NCI-H1105 (cell line): ENCODE measurements around the gene VGF.
A peak's percentile ranks its signal among the peaks of the same experiment; 100 is the strongest.

Experiments
- DNase-seq: peaks from one replicate; lab custom pipeline; 2025; lab: John Stamatoyannopoulos, UW

The VGF gene

DNA sequence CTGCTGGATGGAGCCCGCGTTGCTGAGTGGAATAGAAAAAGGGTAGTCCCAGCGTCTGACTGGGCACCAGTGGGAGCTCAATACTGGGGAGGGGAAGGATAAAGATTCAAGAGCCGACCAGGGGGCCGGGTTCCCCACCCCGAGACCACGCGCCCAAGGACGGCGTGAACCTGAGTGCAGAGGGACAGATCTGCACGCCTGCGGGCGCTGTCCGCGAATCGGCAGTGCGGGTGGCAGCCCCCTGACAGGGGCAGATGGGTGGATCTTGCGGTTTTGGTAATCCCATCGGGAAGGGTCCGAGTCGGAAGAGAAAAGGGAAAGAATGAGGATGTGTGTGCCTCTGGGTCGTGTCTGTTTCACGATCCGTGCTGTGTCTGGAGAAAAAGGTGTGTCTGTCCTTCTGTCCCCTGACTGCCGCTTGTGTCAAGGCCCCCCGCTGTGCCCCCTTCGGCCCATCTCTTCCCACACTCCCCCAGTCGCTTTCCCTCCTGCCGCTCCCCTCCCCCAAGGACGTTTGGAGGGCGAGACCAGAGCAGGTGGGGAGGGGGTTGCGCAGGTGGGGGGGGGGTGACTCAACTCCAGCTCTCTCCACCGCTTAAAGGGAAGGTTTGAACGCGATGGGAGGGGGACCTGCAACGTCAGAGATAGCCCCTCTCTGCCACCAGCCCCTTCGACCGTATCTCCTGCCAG lies 734 bp upstream of the VGF start:
- DNase-seq: no peak

DNA sequence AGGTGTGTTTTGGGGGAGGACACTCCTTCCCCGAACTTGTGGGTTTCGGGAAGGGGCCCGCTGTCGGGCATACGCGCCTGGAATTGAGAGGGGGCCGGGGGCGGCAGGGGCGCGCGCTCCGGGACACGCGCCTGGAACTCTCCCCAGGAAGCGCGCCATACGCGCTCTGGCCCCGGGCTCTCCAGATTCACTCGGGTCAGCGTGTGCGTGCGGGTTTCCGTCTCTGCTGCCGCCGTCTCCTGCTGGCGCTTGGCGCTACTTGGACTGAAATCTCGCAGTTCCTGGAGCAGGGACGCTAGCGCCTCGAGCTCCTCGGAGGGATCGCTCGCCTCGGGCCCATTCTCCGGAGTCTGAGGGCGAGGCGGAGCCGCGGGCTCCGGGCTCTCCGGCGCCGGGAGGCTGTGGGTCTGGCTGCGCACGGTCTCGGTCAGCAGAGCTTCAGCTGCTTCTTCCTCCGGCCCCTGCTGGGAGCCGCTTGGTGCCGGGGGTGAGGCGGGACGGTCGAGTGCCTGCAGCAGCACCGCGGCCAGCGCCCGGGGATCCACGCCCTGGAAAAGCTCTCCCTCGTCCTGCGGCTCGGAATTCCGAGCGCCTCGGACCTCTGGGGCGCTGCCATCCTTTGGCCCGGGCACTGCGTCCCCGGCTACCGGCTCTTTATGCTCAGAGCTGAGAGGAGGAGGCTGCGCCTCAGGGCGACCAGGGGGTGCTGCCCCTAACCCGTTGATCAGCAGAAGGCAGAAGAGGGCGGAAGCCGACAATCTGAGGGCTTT lies 1.1 kb downstream of the VGF start:
- no peak for DNase-seq

DNA sequence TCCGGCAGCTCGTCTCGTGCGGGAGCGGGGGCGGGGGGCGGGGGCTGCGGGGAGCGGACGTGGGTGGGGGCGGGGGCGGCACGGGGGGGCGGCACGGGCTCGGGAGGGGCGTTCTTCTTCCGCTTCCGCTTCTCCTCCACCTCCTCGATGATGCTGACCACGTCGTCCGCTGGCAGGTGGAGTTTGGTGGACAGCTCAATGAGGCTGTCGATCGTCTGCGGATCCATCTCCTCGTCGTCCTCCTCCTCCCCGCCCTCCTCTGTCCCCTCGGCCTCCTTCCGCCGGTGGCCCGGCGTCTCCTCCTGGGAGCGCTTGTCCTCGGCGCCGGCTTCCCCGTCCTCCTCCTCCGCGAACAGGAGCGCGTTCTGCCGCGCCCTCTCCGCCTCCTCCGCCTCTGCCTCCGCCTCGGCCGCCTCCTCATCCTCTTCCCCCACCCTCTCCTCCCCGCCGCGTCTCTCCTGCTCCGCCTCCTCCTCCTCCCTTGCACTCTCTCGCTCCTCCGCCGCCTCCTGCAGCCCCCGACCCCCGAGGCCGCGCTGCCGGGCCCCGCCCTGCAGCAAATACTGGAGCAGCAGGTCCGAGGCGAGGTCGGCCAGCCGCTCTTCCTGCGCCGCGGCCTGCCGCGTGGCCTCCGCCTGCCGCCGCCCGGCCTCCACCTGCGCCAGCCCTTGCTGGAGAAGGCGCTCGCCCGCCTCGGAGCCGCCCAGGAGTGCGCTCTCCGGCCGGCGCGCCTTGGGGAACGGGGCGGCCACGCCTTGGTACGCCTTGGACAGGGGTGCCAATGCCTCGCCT lies 1.9 kb downstream of the VGF start:
- no peak for DNase-seq

DNA sequence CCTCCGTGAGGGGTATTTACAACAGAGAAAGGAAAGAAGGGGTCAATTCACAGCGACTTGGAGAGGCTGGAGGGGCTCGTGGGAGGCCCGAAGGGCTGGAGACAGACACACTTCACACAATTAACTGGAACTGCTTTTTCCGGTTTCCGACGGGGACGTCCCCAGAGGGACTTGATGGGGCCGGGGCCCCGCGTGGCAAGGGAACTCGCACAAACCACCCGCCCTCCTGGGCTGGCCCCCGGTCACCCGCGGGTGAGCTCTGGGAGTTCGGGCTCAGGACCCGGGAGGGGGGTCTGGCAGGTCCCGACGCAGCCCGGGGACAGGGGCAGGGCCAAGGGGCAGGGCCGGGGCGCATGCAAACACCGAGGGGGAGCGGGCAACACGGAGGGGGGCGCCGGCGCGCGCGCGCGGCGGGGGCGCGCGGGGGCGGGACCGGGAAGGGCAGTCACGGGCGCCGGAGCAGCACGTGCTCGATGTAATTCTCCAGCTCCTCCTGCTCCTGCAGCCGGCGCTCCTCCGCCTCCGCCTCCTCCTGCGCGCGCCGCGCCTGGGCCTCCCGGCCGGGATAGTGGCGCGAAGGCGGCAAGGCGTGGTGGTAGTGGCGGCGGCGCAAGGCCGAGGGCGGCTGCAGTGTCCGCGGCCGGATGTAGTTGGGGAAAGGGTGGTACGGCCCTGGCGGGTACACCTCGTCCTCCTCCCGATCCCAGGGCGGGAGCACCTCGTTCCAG lies 2.7 kb downstream of the VGF start:
- DNase-seq: peak; percentile 58

DNA sequence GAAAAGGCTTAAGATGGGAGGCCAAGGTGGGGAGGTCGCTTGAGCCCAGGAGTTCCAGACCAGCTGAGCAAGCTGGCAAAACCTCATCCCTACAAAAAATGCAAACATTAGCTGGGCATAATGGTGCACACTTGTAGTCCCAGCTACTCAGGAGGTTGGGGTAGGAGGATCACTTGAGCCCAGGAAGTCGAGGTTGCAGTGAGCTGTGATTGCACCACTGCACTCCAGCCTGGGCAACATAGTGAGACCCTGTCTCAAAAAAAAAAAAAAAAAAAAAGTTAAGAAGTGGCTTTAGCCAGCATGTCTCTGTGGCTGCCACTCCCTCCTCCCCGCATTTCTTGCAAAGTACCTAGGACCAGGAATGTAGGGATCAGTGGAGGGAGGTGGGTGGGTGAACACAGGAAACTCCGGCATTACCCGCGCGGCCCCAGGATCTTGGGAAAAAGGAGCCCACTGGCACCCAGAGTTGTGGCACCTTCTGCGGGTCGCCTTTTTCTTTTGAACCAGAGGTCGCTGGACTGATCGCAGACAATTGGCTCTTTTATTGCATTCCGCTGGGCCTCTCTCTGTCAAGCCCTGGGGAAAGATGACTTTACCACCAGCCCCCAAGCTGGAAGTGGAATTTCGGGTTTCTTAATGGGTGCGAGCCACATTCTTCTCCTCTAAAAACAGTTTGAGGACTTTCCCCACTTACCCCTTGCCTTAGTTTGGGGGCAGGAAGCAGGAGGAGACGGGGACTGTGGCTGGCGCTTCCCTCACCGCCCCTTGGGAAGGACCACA lies 3.5 kb downstream of the VGF start:
- DNase-seq: no peak

DNA sequence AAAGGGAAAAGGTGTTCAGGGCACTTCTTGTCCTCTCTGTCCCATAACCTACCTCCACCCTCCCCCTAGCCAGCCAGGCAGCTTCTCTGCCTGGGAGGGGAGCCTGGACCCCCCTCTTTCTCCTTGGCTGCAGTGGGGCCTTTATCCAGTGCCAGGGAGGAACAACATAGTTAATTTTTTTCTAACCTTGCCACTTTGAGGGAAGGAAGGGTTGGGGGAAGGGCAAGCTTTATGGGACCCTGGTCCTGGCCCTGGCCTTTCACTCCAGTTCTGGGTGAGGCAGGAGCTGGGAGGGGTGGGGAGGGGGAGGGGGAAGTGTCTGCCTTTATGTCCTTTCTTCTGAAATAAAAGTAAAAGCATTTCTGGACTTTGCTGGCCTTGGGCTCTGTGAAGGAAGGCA lies 4.5 kb downstream of the VGF start:
- no peak for DNase-seq

DNA sequence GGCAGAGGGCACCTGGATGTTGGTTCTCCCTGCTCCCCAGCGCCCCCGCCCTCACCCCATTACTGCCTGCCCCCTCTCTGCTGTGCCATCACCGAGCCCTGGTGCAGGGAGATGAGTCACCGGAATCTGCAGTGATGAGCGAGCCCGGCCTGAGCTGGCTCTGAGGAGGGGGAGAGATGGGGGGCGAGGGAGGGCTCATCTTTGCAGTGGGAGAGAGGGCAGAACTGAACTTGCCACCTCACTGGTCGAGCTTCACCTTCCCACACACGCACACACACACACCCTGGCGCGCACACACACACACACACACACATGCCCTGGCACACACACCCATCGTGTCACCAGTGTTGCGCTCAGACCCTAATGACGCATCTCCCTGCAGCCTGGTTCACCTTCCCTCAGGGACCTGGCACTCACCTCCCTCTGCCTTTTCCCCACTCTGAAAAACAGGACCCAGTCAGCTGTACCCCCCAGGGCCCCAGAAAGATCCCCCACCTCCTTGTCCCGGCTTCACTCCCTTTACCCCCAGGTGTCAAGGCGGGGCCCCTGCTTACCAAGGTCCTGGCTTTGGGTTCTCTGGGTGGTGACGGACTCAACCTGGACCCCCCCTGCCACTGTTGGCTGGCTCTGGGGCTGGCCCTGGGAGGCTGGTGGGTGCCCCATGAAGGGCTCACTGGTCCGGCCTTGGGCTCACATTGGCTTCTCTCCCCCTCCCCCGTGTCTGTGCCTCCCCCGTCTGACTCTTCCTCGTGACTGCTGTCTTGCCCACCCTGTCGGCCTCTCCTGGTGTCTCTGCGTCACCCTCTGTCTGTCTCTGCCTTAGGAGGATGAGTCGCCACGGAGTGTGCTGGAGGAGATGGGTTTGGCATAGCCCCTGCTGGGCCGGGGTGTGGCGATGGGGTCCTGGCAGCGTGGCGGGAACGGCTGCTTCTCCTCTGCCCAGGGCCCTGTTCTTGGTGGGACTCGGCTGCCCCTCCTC lies 5.4 kb downstream of the VGF start:
- DNase-seq: no peak

DNA sequence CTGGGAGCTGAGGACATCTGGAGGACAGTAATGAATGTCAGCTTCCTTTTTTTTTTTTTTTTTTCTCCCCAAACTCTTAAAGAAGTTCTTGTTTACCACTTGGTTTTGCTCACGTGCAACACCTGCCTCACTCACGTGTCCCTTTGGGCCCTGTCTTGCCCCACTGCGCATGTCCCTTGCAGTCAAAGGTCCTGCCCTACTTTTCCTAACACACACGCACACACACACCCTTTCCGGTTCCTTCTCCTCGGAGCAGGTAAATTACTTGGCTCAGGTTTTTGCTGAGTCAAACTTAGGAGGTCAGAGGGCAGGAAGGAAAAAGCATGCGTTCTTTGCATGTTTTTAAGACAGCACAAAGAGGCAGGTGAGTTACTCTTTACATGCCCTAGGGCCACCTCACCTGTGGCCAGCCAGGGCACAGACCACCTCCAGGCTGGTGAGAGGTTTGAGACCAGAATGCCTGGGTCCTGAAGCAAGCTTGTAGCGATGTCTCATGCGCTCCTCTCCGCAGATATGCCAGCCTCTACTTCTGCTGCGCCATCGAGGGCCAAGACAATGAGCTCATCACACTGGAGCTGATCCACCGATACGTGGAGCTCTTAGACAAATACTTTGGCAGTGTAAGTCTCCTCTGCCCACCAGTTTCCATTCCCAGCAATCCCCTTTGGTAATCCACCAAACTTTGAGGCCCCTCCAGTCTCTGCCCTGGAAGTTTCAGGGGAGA lies 8.3 kb downstream of the VGF start:
- DNase-seq: no peak

DNA sequence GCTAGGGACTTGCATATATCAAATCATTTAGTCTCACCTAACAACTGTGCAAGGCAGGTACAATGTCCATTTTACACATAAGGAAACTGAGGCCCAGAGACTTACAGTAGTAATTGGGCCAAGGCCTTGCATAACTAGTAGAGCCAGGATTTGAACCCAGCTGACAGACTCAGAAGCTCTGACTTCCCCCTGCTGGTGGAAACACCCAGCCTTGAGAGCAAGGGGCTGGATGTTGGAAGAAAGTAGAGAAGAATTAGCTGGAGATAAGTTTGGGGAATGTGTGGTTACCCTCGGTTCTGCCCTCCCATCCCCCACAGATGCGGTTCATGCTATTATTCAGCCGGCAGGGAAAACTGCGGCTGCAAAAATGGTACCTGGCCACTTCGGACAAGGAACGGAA lies 9.1 kb downstream of the VGF start:
- no peak for DNase-seq

DNA sequence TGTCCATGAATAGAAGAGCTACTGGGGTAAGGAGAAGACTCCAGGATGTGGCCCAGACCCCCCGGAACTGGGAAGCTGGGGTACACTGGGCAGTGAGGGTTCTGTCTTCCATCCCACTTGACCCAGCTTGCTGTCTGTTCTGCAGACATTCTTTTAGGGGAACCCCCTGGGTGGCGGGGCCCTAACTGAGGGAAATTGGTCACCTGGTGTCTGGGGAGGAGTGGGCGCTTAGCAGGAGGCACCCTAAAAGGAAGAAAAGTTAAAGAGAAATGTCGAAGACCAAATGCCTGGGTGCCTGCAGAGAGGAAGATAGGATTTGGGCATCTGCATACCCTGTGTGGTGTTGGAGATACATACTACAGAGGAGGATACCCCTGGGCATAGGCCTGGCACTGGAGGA lies 10.1 kb downstream of the VGF start:
- DNase-seq: no peak

DNA sequence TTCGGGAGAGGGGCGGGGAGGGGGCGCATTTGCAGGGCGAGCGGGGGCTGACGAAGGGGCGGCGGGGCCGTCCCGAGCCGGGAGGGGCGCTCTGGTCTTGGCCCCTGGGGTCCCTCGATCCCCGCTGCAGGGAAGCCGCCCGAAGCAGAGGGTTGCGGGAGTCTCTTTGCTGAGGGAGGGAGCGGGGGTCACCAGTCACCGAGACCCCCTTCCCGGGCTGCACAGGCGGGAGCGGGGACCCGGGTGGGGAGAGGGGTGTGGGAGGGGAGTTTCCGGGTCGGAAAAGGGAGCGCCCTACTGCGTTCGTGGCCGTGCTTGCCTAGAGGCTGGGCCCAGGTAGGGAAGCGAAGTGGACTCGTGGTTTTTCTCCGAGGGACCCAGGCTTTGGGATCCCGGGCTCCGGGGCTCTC lies 10.7 kb downstream of the VGF start:
- DNase-seq: no peak

DNA sequence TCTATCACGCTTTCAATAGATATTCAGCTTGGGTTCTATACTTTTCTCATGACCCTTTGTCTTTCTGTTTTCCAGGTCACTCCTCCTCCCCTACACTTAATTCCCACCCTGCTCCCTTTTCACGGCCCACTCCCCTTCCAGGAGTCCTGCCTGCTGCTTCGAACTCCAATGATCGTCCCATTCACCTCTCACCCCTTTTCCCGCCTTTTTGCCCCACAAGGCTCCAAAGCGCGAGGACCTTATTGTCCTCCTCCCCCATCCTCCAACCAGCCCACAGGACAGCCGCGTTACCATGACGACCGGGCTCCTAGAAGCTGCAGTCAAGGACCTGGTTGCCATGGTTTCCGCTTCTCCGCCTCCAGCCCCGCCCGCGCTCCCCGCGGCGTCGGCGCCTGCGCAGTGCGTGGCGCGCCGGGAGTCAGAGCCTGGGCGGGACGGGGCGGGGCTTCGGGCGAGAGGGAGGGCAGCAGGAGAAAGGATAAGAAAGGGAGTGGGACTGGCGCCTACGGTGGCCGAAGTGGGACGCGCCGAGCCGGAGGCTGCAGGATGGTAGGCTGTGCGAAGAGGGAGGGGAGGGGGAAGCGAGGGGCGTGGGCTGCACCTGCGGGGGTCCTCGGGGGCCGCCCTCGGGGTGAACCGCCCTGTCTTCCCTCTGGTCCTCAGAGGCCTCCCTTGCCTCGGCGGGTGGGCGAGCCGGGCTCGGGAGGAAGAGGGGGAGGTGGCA lies 11.2 kb downstream of the VGF start, which contains the start of gene AP1S1:
Gene AP1S1 (plus strand): TSS at position 508 of the 724 bp plus-strand sequence. CDS start 39 bp downstream, at position 547.
- DNase-seq: peak; percentile 98

DNA sequence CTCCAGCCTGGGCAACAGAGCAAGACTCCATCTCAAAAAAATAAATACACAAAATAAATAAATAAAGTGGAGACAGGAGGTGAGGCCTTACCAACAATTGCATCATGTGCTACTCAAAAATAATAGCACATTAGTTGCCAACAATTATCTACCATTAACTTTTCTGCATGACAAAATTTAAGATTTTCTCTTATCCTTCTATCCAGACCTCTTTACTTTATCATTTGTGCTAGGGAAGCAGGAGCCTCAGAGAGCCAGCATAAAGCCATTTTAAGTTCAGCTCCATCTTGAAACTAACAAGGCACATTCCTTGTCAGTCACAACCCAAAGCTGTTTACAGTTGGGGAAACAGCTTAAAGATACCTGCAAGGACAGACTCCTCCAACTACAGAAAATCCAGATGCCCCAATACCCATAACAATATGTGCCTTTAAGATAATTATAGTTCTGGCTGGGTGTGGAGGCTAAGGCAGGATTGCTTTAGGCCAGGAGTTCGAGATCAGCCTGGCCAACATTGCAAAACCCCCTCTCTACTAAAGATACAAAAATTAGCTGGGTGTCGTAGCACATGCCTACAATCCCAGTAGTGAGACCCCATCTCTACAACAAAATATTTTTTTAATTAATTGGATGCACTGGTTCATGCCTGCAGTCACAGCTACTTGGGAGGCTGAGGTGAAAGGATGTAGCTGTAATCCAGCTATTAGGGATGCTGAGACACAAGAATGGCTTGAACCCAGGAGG lies 13.3 kb downstream of the VGF start:
- no peak for DNase-seq

DNA sequence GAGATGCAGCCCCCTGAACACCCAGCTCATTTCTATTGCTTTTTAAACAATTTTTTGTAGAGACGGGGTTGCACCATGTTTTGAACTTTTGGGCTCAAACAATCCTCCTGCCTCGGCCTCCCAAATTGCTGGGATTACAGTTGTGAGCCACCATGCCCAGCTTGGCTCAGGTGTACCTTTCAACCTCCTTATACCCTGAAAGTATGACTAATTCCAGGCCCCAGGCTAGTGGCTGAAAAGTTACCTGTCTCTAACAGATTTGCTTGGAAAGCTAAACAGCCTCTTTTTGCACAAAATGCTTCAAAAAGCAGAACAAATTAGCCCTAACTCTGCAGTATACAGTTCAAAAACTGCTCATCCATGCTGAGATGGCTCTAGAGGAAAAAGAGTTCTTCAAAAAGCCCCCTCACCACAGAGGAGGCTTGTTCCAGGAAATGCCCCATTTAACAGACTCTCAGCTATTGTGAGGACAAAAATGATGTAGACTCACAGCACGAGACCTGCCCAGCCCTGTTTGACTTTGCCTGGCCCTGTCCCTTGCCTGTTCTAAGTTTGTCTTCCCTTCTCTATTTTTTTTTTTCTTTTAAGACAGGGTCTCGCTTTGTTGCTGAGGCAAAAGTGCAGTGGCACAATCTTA lies 24.5 kb downstream of the VGF start:
- no peak for DNase-seq

DNA sequence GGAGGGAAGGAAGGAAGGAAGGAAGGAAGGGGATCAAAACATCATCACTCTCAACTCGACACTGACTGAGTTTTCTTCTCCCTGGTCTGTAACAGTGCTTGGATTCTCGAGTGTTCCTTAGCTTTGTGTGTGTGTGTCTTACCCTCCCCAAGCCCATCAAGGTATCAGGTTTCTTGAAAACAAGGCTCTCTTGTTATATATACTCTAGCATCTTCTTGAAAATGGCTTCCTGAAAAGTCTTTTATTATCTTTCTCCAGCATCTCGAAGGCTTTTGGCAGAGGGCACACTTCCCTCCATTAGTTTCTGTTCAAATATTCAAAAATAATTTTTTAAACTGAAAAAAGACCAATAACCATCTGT lies 25.1 kb downstream of the VGF start:
- DNase-seq: no peak

DNA sequence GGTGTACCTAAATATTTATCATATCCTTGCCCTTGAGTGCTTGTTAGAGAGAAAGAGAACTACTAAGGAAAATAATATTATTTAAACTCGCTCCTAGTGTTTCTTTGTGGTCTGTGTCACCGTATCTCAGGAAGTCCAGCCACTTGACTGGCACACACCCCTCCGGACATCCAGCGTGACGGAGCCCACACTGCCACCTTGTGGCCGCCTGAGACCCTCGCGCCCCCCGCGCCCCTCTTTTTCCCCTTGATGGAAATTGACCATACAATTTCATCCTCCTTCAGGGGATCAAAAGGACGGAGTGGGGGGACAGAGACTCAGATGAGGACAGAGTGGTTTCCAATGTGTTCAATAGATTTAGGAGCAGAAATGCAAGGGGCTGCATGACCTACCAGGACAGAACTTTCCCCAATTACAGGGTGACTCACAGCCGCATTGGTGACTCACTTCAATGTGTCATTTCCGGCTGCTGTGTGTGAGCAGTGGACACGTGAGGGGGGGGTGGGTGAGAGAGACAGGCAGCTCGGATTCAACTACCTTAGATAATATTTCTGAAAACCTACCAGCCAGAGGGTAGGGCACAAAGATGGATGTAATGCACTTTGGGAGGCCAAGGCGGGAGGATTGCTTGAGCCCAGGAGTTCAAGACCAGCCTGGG lies 27.0 kb downstream of the VGF start:
- peak; percentile 10 for DNase-seq

DNA sequence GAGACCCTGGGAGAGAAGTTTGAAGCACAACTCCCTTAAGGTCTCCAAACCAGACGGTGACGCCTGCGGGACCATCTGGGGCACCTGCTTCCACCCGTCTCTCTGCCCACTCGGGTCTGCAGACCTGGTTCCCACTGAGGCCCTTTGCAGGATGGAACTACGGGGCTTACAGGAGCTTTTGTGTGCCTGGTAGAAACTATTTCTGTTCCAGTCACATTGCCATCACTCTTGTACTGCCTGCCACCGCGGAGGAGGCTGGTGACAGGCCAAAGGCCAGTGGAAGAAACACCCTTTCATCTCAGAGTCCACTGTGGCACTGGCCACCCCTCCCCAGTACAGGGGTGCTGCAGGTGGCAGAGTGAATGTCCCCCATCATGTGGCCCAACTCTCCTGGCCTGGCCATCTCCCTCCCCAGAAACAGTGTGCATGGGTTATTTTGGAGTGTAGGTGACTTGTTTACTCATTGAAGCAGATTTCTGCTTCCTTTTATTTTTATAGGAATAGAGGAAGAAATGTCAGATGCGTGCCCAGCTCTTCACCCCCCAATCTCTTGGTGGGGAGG lies 27.6 kb downstream of the VGF start:
- no peak for DNase-seq
